Breast epithelium (tissue), 4 donors: ENCODE measurements around the gene RPS16. TPM values are rescaled to one million over a fixed set of nuclear protein-coding genes. Genes with fewer than 3 reads are reported as not detected.
A peak's percentile ranks its signal among the peaks of the same experiment; 100 is the strongest.

ENCODE experiments used
- DNase-seq, 2 donors: peaks; one replicate each; pipeline ENCODE4 v3.0.0-alpha.2; 2019; ENCODE audit warnings: low spot score in 2 of 2
- H3K27ac ChIP-seq, 2 donors: fragments of 200-600 bp; sonication (generic) in 1 of 2; one replicate each; pipeline ENCODE4 v1.5.1; 2016 to 2019; ENCODE audit warnings: mild to moderate bottlenecking in 1 of 2
- H3K27me3 ChIP-seq, 2 donors: fragments of 200-600 bp; sonication (generic) in 1 of 2; one replicate each; pipeline versions ENCODE4 v1.5.1 to v1.6.0; 2017 to 2019; ENCODE audit warnings: control low read depth in 1 of 2, mild to moderate bottlenecking in 1 of 2
- H3K36me3 ChIP-seq: fragments of 200-600 bp; one replicate; pipeline ENCODE4 v1.5.1; 2019
- H3K4me1 ChIP-seq, 2 donors: fragments of 200-600 bp; sonication (generic); one replicate each; pipeline ENCODE4 v1.5.1; 2016 to 2019; ENCODE audit warnings: control low read depth in 1 of 2
- H3K4me3 ChIP-seq, 3 donors: fragments of 200-600 bp; sonication (generic); 1 replicate in 2 of 3; 2 replicates in 1 of 3; pipeline ENCODE4 v1.5.1; 2016 to 2019; ENCODE audit warnings: mild to moderate bottlenecking in 3 of 3, moderate library complexity in 2 of 3
- H3K9me3 ChIP-seq, 2 donors: fragments of 200-600 bp; sonication (generic) in 1 of 2; one replicate each; pipeline ENCODE4 v1.5.1; 2016 to 2019; ENCODE audit warnings: control low read depth in 1 of 2
- POLR2A ChIP-seq: fragments of 450-650 bp; IDR thresholded peaks from one replicate; pipeline ENCODE4 v1.6.1; 2016; ENCODE audit warnings: antibody characterized with exemption, mild to moderate bottlenecking, moderate library complexity
- POLR2AphosphoS5 ChIP-seq, 3 donors: sonication (generic); formaldehyde crosslinking; IDR thresholded peaks; one replicate each; pipeline ENCODE4 v1.6.1; 2017; ENCODE audit warnings: antibody characterized with exemption in 3 of 3
- intact Hi-C: fragments of 100-400 bp; cut with DNase I; formaldehyde crosslinking; loops from one replicate; pipeline ENCODE4 v1.15.1; 2023; ENCODE audit warnings: low total_unique reads
- total RNA-seq, 3 donors: library from RNA; depleted of rRNA; stranded (reverse); fragments of >200 nt; gene quantifications; one replicate each; pipeline ENCODE4 v1.1.0, GENCODE V29; 2016
- TF ChIP-seq, protein P1 (sequence below), 3 donors: fragments of 450-650 bp; IDR thresholded peaks; one replicate each; pipeline ENCODE4 v1.5.1; 2016 to 2017; ENCODE audit warnings: antibody characterized with exemption in 3 of 3, mild to moderate bottlenecking in 3 of 3, moderate library complexity in 3 of 3

RPS16 gene
- total RNA-seq, 3 donors from 2014 or later = 1,681 to 3,245 (median 1,756) TPM

DNA sequence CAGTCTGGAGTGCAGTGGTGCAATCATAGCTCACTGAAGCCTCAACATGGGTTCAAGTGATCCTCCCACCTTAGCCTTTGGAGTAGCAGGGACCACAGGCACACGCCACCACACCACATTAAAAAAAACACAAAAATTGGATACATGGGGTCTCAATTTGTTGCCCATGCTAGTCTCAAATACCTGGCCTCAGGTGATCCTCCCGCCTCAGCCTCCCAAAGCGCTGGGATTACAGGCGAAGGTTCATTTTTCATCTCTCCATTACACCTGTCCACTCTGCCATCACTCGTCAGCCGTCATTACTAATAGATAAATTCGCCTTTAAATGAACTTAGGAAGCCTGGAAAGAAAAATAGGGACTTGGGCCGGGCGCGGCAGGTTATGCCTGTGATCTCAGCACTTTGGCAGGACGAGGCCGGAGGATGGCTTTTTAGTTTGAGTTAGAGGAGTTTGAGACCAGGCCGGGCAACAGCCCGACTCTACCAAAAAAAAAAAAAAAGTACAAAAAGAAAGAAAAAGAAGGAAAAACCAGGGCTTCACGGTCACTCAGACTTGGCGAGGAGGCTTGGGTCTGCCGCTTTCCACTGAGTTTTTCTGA, 8.9 kb upstream of the RPS16 start:
- H3K36me3 ChIP-seq = no peaks in the 10 kb centered on the region
- H3K27ac ChIP-seq = peak overlapping the region; percentile 95 to 98
- H3K4me1 ChIP-seq = peaks cover 10 to 22% of the 10 kb centered on the region in 2 donors
- H3K27me3 ChIP-seq = no peaks in the 10 kb centered on the region
- intact Hi-C loops = no loop called here
- no peaks in the 10 kb centered on the region for H3K9me3 ChIP-seq
- no peak for DNase-seq
- TF ChIP-seq POLR2A = no peak
- no peak for TF ChIP-seq POLR2AphosphoS5 (IDR thresholded peaks at IDR 0.05)
- TF ChIP-seq, protein P1, sequence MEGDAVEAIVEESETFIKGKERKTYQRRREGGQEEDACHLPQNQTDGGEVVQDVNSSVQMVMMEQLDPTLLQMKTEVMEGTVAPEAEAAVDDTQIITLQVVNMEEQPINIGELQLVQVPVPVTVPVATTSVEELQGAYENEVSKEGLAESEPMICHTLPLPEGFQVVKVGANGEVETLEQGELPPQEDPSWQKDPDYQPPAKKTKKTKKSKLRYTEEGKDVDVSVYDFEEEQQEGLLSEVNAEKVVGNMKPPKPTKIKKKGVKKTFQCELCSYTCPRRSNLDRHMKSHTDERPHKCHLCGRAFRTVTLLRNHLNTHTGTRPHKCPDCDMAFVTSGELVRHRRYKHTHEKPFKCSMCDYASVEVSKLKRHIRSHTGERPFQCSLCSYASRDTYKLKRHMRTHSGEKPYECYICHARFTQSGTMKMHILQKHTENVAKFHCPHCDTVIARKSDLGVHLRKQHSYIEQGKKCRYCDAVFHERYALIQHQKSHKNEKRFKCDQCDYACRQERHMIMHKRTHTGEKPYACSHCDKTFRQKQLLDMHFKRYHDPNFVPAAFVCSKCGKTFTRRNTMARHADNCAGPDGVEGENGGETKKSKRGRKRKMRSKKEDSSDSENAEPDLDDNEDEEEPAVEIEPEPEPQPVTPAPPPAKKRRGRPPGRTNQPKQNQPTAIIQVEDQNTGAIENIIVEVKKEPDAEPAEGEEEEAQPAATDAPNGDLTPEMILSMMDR (IDR thresholded peaks at IDR 0.05) = no peak
- peak overlapping the region; percentile 84 to 98 (median 88) for H3K4me3 ChIP-seq

DNA sequence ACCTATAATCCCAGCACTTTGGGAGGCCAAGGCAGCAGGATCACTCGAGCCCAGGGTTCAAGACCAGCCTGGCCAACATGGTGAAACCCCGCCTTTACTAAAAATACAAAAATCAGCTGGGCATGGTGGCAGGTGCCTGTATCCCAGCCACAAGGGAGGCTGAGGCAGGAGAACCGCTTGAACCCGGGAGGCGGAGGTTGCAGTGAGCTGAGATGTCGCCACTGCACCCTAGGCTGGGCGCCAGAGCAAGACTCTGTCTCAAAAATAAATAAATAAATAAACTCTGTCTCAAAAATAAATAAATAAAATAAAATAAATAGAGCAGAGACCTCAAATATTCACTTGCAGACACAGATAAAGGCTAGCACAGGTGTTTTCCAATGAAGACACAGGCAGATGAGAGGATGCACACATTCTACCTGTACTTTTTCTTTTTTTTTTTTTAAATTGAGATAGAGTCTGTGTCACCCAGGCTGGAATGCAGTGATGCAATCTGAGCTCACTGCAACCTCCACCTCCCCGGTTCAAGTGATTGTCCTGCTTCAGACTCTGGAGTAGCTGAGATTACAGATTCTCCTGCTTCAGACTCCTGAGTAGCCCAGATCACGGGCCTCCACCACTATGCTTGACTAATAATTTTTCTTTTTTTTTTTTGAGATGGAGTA, 2.7 kb upstream of the RPS16 start:
- Histone ChIP-seq H3K27ac (no peak overlapping the region), H3K4me1 (peaks cover 4 to 19% of the 10 kb centered on the region in 2 donors), H3K4me3 (no peak overlapping the region), H3K9me3 (no peaks in the 10 kb centered on the region), H3K36me3 (no peaks in the 10 kb centered on the region), H3K27me3 (no peaks in the 10 kb centered on the region)
- TF ChIP-seq, protein P1 (IDR thresholded peaks at IDR 0.05) = no peak
- TF ChIP-seq POLR2A (no peak), POLR2AphosphoS5 (IDR thresholded peaks at IDR 0.05) (no peak)
- intact Hi-C loops = no loop called here
- no peak for DNase-seq

- H3K9me3 ChIP-seq = no peaks in the 10 kb centered on the region
- peaks cover 4 to 19% of the 10 kb centered on the region in 2 donors for H3K4me1 ChIP-seq
- DNase-seq = no peak
- peak overlapping the region; percentile 87 to 92 for H3K27ac ChIP-seq
- no peak for TF ChIP-seq POLR2AphosphoS5 (IDR thresholded peaks at IDR 0.05)
- TF ChIP-seq, protein P1 (IDR thresholded peaks at IDR 0.05) = no peak
- TF ChIP-seq POLR2A = no peak
- H3K36me3 ChIP-seq = peaks cover 7% of the 10 kb centered on the region
- intact Hi-C loops = no loop called here
- H3K27me3 ChIP-seq = no peaks in the 10 kb centered on the region
- peak overlapping the region; percentile 83 to 98 (median 91) for H3K4me3 ChIP-seq
These were observed 584 bp upstream of the RPS16 start for GRCh38 chr19:39436350-39436716.

DNA sequence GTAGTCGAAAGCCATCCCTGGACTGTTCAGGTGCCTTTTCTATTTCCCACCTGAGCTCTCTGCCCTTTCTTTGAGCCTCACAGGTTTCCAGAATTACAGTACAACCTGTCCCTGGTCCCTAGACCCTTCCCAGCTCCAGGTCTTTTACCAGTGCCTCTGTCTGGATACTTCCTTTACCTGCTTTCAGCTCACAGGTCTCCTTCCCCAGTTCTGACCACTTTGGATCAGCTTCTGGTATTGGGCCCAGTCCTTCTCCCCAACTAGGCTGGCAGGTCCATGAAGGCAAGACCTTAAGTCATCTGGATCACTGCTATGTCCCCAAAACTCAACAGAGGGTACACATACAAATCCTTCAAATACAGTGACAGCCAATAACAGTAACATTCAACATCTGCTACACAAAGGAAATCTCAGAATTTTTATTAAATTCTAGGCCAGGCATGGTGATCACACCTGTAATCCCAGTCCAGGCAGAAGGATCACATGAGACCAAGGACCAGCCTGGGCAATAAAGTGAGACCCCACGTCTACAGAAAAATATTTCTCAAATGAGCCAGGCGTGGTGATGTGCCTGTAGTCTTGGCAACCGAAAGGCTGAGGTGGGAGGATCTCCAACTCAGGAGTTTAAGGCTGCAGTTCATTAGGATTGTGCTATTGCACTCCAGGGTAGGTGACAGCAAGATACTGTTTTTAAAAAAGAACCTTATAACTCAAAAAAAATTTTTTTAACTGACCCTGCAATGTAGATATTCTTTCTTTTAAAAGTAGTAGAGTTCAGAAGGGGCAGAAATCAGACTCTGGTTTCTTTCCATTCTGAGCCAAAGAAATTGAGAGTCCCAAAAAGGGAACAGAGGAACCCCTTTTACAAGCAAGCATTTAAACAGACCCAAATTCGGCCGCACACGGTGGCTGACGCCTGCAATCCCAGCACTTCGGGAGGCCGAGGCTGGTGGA, 1.3 kb downstream of the RPS16 start:
- H3K27ac ChIP-seq = peak overlapping the region; percentile 87 to 92
- DNase-seq = no peak
- no peak for TF ChIP-seq POLR2AphosphoS5 (IDR thresholded peaks at IDR 0.05)
- no peak for TF ChIP-seq POLR2A
- peak overlapping the region; percentile 83 to 98 (median 91) for H3K4me3 ChIP-seq
- peaks cover 4 to 19% of the 10 kb centered on the region in 2 donors for H3K4me1 ChIP-seq
- no peaks in the 10 kb centered on the region for H3K27me3 ChIP-seq
- H3K9me3 ChIP-seq = no peaks in the 10 kb centered on the region
- H3K36me3 ChIP-seq = peaks cover 7% of the 10 kb centered on the region
- intact Hi-C loops = no loop called here

GRCh38 chr19:39433480-39434079, 2.2 kb downstream of the RPS16 start:
- TF ChIP-seq POLR2AphosphoS5 (IDR thresholded peaks at IDR 0.05) (no peak), POLR2A (no peak)
- TF ChIP-seq, protein P1 (IDR thresholded peaks at IDR 0.05) = no peak
- peaks cover 8 to 19% of the 10 kb centered on the region in 2 donors for H3K4me1 ChIP-seq

More at GRCh38 chr19:39433480-39434079, 2.2 kb downstream of the RPS16 start:
- DNase-seq = no peak
- intact Hi-C loops = no loop called here
- Histone ChIP-seq H3K27me3 (no peaks in the 10 kb centered on the region), H3K27ac (peak overlapping the region; percentile 52 to 87), H3K9me3 (no peaks in the 10 kb centered on the region), H3K36me3 (peaks cover 7% of the 10 kb centered on the region), H3K4me3 (peak overlapping the region in 1 of 3 donors; percentile 83)
